GM18511 (cell line): ENCODE measurements around the gene MAPK13.
"Not testable (repeated sequence)": the region's sequence is repeated elsewhere in the genome, so short reads cannot be mapped to it uniquely, and the experiment has no call there.

Source experiments
- ATAC-seq: cut with Tn5 transposase; IDR thresholded peaks from one replicate; pipeline ENCODE4 v1.9.1; 2021; ENCODE audit warnings: mild to moderate bottlenecking, moderate library complexity; ENCODE audit not compliant: unreplicated experiment

Gene MAPK13

DNA sequence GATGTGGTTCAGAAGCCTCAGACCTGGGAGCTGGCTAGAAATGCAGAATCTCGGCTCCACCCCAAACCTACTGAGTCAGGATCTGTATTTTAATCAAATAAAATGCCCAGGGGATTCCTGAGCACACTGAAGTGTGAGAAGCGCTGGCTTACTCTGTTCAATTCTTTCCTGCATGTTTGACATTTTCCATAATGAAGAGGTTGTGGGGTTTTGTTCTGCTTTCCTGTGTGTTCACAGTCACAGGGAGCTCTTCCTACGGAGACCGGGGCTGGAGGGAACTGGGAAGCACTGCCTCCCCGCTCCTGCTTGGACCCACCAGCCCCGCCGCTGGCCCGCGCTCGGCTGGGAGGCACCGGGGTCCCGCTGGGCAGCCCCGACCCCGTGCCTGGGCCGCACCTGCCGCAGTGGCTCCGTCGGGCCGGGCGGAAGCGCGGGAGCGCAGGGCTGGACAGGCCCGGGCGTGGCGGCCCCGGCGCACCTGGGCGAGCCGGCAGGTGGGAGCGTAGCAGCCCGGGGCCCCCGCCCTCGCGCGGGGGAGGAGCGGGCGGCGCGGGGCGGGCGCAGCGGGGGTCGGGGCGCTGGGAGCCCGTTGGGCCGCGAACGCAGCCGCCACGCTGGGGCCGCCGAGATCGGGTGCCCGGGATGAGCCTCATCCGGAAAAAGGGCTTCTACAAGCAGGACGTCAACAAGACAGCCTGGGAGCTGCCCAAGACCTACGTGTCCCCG lies at the start of gene MAPK13:
Gene MAPK13 (plus strand): TSS at position 573 of the 726 bp plus-strand sequence. CDS start 70 bp downstream, at position 643.
- no peak for ATAC-seq

DNA sequence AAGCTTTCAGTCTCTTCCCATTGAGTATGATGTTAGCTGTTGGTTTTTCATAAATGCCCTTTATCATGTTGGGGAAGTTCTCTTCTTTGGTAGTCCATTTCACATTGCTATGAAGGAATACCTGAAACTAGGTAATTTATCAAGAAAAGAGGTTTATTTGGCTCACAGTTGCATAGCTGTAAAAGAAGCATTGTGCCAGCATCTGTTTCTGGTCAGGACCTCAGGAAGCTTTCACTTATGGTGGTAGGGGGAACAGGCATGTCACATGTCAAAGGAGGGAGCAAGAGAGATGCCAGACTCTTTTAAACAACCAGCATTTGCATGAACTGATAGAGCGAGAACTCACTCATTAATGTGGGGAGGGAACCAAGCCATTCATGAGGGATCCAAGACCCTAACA lies 48.0 kb upstream of the MAPK13 start:
- no peak for ATAC-seq

DNA sequence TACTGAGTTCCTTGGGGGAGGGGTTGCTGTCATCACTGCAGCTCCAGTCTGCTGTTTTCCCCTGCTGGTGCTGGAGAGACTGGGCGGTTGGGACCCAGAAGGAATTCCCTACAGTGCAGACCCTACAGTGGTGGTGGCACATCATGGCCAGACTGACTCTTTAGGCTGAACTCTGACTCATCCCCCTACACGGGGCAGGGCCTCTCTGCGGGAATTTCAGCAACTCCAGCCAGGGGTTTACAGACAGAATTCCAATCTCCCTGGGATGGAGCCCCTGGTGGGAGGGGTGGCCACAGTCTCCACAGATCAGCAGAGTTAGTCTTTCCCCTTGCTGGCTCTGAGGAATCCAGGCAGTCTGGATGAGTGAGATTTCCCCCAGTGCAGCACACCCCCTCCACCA lies 46.9 kb upstream of the MAPK13 start:
- no peak for ATAC-seq

DNA sequence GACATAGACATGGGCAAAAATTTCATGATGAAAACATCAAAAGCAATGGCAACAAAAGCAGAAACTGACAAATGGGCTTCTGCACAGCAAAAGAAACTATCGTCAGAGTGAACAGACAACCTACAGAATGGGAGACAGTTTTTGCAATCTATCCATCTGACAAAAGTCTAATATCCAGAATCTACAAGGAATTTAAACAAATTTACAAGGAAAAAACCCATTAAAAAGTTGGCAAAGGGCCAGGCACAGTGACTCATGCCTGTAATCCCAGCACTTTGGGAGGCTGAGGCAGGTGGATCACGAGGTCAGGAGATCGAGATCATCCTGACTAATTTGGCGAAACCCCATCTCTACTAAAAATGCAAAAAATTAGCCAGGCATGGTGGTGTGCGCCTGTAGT lies 42.1 kb upstream of the MAPK13 start:
- ATAC-seq, result not testable (repeated sequence)

DNA sequence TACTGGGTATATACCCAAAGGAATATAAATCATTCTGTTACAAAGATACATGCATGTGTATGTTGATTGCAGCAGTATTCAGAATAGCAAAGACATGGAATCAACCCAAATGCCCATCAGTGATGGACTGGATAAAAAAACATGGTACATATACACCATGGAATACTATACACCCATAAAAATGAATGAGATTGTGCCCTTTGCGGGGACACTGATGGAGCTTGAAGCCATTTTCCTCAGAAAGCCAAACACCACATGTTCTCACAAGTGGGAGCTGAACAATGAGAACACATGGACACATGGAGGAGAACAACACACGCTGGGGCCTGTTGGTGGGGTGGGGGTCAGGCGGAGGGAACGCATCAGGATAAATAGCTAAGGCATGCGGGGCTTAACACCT lies 41.3 kb upstream of the MAPK13 start:
- ATAC-seq, result no peak

DNA sequence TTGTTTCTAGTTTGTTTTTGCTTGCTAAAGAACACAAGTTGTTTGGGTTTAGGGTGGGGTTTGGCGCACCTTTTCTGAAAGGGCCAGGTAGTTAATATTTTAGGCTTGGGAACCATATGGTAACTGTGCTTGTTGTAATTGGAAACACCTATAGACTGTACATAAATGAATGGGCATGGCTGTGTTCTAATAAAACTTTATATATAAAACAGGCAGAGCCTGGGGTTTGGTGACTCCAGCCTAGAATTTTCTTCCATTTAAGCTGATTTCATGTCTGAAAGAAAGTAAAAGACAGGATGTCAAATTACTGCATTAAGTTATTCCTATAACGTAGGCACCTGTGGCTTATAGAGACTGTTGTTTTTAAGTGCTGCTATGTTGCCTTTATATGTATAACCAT lies 36.1 kb upstream of the MAPK13 start:
- ATAC-seq, result no peak

DNA sequence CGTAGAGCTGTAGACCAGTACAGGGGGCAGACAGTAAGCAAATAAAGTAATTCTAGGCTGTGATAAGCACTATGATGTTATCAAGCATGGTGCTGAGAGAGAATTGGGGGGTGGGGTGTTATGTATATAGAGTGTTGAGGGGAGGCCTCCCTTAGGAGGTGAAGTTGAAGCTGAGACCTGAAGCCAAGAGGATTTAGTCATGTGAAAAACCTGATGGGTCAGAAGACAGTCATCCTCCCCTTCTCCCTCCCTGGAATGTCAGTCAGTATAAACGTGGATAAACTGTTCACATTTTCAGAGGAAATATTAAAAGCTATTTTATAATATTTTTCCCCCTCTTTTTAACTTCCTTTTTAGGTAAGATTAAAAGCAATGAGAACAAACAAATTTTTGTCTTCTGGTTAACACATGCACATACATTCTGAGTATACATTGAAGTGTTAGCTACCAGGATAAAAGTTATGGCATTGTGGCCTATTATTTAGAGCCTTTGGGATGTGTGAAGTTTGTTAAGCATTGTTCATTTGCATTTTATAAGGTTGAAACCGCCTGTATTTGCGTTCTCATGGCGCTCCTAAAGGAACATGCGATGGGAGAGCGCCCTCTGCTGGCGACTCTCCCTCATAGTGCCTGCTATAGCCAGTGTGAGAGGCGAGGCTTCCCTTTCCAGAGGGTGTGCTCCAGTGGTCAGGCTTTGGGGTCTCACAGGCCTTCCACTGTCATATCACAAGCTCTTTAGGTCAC lies 35.4 kb upstream of the MAPK13 start:
- ATAC-seq, result peak; percentile 58

DNA sequence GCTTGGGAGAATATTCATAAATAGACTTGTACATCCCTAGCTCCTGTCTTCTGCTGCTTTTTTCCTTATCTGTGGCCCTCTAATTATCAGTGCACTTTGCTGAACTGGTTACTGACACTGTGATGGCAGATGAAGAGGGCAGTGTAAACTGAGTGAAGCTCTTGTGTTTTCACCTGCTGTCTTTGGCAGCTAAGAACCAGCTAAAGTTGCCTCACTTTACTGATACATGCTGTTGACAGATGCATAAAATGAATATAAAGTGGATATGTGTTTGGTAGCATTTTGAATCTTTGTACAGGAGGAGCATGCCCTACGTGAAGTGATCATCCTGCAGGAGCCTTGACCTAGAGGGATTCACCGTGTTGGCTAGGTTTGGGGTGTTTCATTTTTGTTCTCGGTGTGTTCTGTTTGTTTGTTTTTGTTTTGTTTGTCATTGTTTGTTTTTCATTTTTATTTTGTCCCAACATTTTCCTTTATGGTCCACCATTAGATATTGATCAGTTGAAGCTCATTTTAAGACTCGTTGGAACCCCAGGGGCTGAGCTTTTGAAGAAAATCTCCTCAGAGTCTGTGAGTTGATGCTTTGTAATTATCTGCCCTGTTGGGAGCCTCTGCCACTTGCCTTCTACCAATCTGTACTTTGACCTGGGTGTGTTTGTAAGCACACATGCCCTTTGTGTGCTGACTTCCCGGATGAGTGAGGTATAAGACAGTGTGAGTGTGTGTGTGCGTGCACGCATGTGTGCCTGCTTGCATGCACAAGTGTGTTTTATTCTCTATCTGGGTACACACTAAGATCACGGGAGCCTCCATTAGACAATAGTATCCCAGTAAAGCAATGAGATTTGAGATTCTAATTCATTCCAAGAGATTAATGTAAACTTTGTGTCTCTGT lies 34.6 kb upstream of the MAPK13 start:
- peak; percentile 13 for ATAC-seq

DNA sequence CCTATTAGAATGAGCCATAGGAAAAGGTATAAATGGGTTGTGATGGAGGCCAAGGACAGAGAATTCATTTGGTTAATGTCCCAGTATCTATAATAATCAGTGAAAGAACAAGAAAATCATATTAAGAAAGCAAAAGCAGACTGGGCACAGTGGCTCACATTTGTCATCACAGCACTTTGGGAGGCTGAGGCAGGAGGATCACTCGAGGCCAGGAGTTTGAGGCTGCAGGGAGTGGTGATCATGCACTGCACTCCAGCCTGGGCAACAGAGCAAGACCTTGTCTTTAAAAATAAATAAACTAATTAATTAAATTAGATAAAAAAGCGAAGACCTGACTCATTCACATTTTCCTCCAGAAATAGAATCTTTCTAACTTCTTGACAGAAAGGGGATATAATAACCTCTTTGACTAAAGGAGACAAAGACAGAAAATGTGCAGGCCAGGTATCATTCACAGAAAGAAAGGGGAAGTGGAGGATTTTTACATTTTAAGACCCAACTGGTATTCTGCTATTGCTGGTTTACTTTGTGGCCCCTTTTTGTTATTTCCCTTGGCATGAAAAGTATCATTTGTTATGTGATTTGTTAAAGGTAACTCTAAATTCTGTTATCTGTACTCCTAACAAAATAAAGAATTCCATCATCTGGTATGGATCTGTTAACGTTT lies 31.9 kb upstream of the MAPK13 start:
- ATAC-seq, result no peak

DNA sequence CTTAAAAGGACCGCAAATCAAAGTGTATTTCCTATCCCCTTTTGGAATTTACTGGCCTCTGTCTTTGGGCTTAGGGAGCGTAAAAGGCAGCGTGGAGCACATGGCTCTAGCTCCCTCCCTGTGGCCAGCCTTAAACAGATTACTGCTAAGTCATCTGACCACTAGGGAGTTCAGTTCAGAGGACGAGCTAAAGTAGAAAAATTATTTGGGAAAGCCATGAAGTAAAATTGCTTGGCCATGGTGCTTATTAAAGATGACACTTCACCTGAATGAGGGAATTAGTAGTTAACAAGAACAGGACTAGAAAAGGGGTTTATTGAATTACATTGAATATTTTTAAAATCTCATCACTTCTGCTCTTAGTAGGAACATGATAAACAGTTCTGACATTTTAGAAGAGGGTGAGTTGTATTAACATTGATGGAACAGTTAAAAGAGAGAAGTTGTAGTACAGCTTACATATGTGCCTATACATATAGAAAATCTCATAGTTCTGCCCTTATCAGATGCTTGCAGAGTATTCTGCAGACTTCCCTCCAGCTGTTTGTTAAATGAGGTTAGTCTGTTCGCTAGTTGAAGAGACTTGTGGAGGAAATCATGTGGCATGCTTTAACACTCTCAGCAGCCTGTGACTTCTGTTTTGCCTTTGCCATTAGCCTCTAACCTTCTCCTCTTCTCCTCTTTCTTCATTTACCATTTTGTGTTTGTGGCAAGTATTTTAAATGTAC lies 31.2 kb upstream of the MAPK13 start:
- ATAC-seq, result no peak

DNA sequence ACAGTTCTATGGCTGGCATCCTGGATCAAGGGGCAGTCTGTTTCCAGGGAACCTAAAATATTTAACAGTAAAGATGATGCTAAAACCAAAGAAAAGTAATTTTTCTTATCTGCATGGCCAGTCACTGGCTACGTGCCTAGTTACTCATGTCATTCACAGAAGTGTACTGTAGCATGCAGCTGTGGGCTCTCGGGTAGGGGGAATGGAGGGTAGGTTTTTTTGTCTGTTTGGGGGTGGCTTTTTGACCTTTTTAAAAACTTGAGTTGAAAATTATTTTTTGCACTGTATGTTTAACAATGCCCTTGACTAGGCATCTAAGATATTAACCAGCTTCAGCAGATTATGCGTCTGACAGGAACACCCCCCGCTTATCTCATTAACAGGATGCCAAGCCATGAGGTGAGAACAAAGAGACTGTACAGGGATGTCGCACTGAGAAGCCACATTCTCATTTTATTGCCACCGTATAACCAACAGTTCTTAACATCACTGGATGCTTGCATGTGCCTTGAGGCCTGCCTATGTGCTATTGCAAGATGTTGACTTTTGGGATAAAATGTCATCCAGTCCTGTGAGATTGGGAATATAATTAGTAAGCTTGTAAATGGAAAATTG lies 30.3 kb upstream of the MAPK13 start:
- no peak for ATAC-seq

DNA sequence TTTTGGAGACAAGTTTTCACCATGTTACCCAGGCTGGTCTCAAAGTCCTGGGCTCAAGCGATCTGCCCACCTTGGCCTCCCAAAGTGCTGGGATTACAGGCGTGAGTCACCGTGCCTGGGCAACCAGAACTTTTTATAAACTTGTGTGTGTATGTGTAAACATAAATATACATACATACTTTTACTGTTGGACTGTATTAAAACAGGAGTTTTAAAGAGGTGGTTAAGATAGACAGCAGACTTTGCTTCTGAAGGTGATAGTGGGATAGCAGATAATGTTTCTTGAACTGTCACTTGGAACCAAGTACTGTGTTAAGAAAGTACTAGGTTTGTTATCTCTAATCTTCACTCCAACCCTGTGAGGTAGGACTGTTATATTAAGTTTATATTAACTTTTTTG lies 28.6 kb upstream of the MAPK13 start:
- ATAC-seq, result no peak

DNA sequence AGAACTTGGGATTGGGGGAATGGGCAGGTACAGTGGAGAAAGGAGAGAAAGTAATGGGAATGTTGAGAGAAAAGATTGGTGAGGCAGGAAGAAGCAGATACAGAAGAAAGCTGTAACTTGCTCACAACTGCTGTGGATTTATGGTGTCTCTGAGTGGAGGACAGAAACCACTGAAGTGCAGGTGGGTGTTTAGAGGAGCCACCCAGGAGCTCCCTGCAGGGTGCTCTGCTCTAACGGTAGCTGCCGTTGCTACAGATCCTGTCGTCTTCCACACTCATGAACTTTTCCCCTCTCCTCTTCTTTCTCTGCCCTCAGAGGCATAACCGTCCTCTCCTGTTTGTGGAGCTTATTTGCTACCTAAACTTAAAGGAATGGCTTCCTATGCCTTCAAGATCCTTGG lies 27.5 kb upstream of the MAPK13 start:
- no peak for ATAC-seq

DNA sequence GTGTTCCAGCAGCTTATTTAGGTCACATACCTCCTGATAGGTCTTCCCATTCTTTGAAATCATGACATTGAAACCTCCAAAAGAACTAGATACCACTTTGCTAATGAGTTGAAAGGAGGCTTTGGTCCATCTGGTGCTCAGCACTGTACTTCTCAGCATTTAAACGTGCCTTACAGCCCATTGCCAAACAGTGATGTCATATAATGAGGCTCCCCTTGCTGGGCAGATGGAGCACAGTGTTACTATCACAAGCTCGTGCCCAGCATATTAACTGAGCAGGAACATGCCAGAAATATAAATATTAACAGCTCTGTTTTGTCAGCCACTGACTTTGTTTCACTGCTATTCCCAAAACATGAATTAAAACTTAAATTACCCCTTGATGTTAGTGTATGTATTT lies 25.5 kb upstream of the MAPK13 start:
- ATAC-seq, result no peak

DNA sequence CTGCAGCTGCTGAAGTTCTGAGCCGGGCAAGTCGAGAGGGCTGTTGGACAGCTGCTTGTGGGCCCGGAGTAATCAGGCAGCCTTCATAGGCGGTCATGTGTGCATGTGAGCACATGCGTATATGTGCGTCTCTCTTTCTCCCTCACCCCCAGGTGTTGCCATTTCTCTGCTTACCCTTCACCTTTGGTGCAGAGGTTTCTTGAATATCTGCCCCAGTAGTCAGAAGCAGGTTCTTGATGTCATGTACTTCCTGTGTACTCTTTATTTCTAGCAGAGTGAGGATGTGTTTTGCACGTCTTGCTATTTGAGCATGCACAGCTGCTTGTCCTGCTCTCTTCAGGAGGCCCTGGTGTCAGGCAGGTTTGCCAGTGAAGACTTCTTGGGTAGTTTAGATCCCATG lies 21.2 kb upstream of the MAPK13 start:
- no peak for ATAC-seq

DNA sequence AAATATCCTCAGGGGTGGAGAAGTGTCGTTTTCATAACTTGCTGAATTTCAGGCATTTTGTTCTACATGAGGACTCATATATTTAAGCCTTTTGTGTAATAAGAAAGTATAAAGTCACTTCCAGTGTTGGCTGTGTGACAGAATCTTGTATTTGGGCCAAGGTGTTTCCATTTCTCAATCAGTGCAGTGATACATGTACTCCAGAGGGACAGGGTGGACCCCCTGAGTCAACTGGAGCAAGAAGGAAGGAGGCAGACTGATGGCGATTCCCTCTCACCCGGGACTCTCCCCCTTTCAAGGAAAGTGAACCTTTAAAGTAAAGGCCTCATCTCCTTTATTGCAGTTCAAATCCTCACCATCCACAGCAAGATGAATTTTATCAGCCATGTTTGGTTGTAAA lies 20.3 kb upstream of the MAPK13 start:
- ATAC-seq, result no peak

DNA sequence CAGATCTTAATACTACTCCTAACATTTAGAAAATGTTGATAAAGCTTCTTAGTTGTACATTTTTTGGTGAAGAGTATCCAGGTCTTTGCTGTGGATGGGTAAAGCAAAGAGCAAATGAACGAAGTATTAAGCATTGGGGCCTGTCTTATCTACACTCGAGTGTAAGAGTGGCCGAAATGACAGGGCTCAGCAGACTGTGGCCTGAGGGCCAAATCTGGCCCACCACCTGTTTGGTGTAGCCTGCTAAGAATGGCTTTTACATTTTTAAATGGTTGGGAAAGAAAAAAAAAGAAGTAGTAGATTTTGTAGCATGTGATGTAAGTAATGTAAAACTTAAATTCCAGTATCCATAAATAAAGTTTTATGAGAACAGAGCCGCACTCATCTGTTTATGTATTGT lies 19.4 kb upstream of the MAPK13 start:
- no peak for ATAC-seq

DNA sequence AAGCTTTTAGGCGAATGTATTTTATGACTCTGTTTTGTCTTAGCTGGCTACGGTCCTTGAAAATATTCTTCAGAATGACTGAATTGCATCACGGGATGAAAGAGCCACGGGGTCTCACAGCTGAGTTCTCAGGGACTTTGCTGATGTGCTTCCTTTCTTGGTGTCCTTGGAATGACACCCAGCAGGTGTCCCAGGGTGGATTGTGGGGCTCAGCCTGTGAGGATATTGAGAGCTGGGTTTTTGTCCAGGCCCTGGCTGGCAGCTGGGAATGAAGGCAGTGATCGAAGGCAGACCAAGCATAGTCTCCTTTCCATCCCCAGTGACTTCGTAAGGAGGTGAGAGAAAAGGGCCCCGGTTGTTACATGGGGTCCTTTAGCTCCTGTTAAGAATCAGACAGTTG lies 18.8 kb upstream of the MAPK13 start:
- ATAC-seq, result no peak

DNA sequence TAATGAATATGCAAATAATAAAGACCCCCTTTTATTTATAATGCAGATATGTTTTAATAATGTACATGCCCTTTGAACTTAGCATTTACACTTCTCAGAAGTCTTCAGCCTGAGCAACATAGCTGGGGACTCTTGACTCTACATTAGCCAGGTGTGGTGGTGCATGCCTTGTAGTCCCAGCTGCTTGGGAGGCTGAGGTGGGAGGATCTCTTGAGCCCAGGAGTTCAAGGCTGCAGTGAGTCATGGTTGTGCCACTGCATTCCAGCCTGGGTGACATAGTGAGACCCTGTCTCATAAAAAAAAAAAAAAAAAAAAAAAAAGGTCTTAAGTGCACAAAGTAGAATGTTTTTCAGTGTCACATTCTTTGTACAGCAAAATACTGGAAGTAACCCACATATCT lies 17.3 kb upstream of the MAPK13 start:
- ATAC-seq, result no peak

DNA sequence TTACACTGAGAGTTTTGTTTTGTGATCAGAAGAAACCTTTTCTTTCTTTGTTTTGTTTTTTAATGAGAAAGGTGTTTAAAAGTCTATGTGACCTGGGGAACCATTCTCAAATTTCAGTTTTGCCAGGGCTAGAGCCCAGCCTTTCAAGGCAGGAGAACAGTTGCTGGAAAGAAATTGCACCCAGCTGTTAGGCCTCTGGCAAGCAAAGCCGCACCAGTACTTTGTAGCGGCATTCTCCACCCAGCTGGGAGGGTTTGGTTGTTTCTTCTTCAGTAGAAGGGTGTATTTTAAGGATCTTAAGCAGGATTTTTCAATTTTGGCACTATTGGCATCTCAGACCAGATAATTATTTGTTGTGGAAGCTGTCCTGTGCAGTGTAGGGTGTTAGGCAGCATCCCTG lies 16.6 kb upstream of the MAPK13 start:
- ATAC-seq, result no peak
